ENCODE measurements around the gene FSTL5.

Gene FSTL5

GRCh38 chr4:161920304-161921052, 243.3 kb downstream of the FSTL5 start (continued):
- TF ChIP-seq TSHZ2 (CRISPR knock-in tag; IDR thresholded peaks at IDR 0.05): no peak

- no peak for TF ChIP-seq SNAI2 (CRISPR knock-in tag; IDR thresholded peaks at IDR 0.05)
- no peak for TF ChIP-seq OSR1 (CRISPR knock-in tag; IDR thresholded peaks at IDR 0.05)
- TF ChIP-seq ZNF70 (CRISPR knock-in tag; IDR thresholded peaks at IDR 0.05): no peak
- no peak for TF ChIP-seq BACH2 (CRISPR knock-in tag; IDR thresholded peaks at IDR 0.05; ENCODE audit: borderline replicate concordance)
- TF ChIP-seq ZC3H10 (CRISPR knock-in tag; IDR thresholded peaks at IDR 0.05): no peak
- no peak for TF ChIP-seq CSRNP3 (CRISPR knock-in tag; IDR thresholded peaks at IDR 0.05)
- TF ChIP-seq ARNTL (CRISPR knock-in tag; IDR thresholded peaks at IDR 0.05; ENCODE audit: borderline replicate concordance, low read depth): no peak
- TF ChIP-seq POU6F1 (CRISPR knock-in tag; IDR thresholded peaks at IDR 0.05; ENCODE audit: borderline replicate concordance, low read depth): no peak
- no peak for TF ChIP-seq ZNF565 (CRISPR knock-in tag; conservative IDR thresholded peaks at IDR 0.05; ENCODE audit: low read depth)
- TF ChIP-seq PPARA (CRISPR knock-in tag; IDR thresholded peaks at IDR 0.05; ENCODE audit: borderline replicate concordance): no peak
- no peak for TF ChIP-seq TSHZ2 (CRISPR knock-in tag; IDR thresholded peaks at IDR 0.05)
- no peak for ATAC-seq
Observed at GRCh38 chr4:161919442-161920220, 244.2 kb downstream of the FSTL5 start.

GRCh38 chr4:161916035-161916434, 247.8 kb downstream of the FSTL5 start:
- TF ChIP-seq ESRRG (CRISPR knock-in tag; IDR thresholded peaks at IDR 0.05) (no peak), CREB5 (CRISPR knock-in tag; IDR thresholded peaks at IDR 0.05; ENCODE audit: low read depth) (no peak), GLIS3 (CRISPR knock-in tag; IDR thresholded peaks at IDR 0.05) (no peak), ZNF8 (CRISPR knock-in tag; IDR thresholded peaks at IDR 0.05) (no peak), SNAI2 (CRISPR knock-in tag; IDR thresholded peaks at IDR 0.05) (no peak), BACH2 (CRISPR knock-in tag; IDR thresholded peaks at IDR 0.05; ENCODE audit: borderline replicate concordance) (no peak), ZFP30 (CRISPR knock-in tag; IDR thresholded peaks at IDR 0.05) (no peak), PPARA (CRISPR knock-in tag; IDR thresholded peaks at IDR 0.05; ENCODE audit: borderline replicate concordance) (no peak)
- no peak for ATAC-seq

Data from SK-N-SH treated with all-trans-retinoic acid at 6 μM for 48 hours (cell line).